HEK293T (cell line): Measurements from ENCODE around the gene MRPL48.

Experiments used
- CTCF ChIA-PET: fragments of 350-600 bp; formaldehyde crosslinking; extraction: SDS; loops from one replicate; lab custom pipeline; 2021; ENCODE audit warnings: antibody characterized with exemption, inconsistent platforms; lab: Yijun Ruan, JAX
- POLR2A ChIA-PET: fragments of 350-600 bp; formaldehyde crosslinking; extraction: SDS; loops from one replicate; lab custom pipeline; 2020; ENCODE audit warnings: antibody characterized with exemption, inconsistent platforms; lab: Yijun Ruan, JAX
- DNase-seq: peaks from one replicate; pipeline ENCODE4 v3.0.0; 2012; ENCODE audit warnings: mixed read lengths; ENCODE audit errors: extremely low spot score
- ARNT ChIP-seq: fragments of 450-650 bp; IDR thresholded peaks from 2 replicates; pipeline ENCODE4 v1.6.1; 2017; ENCODE audit warnings: mild to moderate bottlenecking
- BHLHE40 ChIP-seq: fragments of 450-650 bp; IDR thresholded peaks from 2 replicates; pipeline ENCODE4 v1.6.1; 2016; ENCODE audit warnings: mild to moderate bottlenecking, moderate library complexity, borderline replicate concordance
- CTBP1 ChIP-seq: fragments of 450-650 bp; IDR thresholded peaks from 2 replicates; pipeline ENCODE4 v1.6.1; 2016; ENCODE audit warnings: borderline replicate concordance
- ELF4 ChIP-seq: fragments of 450-650 bp; IDR thresholded peaks from 2 replicates; pipeline ENCODE4 v1.6.1; 2017; ENCODE audit warnings: antibody characterized with exemption
- FOXA1 ChIP-seq: fragments of 450-650 bp; IDR thresholded peaks from 2 replicates; pipeline ENCODE4 v1.6.1; 2016; ENCODE audit warnings: mild to moderate bottlenecking
- FOXK2 ChIP-seq: fragments of 450-650 bp; IDR thresholded peaks from 2 replicates; pipeline ENCODE4 v1.6.1; 2016; ENCODE audit warnings: mild to moderate bottlenecking
- FOXM1 ChIP-seq: fragments of 450-650 bp; IDR thresholded peaks from 2 replicates; pipeline ENCODE4 v1.6.1; 2017; ENCODE audit warnings: mild to moderate bottlenecking, borderline replicate concordance
- HDGF ChIP-seq: fragments of 450-650 bp; IDR thresholded peaks from 2 replicates; pipeline ENCODE4 v1.6.1; 2017; ENCODE audit warnings: antibody characterized with exemption, borderline replicate concordance
- L3MBTL2 ChIP-seq: fragments of 450-650 bp; conservative IDR thresholded peaks from 2 replicates; pipeline ENCODE4 v1.6.1; 2016; ENCODE audit warnings: mild to moderate bottlenecking
- LEF1 ChIP-seq: fragments of 450-650 bp; IDR thresholded peaks from 2 replicates; pipeline ENCODE4 v1.6.1; 2017; ENCODE audit warnings: mild to moderate bottlenecking, borderline replicate concordance
- NFRKB ChIP-seq: fragments of 450-650 bp; IDR thresholded peaks from 2 replicates; pipeline ENCODE4 v1.6.1; 2016; ENCODE audit warnings: mild to moderate bottlenecking, moderate library complexity
- PKNOX1 ChIP-seq: fragments of 450-650 bp; IDR thresholded peaks from 2 replicates; pipeline ENCODE4 v1.6.1; 2016
- SP1 ChIP-seq: fragments of 450-650 bp; IDR thresholded peaks from 2 replicates; pipeline ENCODE4 v1.6.1; 2017
- SUZ12 ChIP-seq: fragments of 450-650 bp; IDR thresholded peaks from 2 replicates; pipeline ENCODE4 v1.6.1; 2016; ENCODE audit warnings: mild to moderate bottlenecking
- TARDBP ChIP-seq: fragments of 450-650 bp; IDR thresholded peaks from 2 replicates; pipeline ENCODE4 v1.6.1; 2016
- ZNF384 ChIP-seq: fragments of 450-650 bp; IDR thresholded peaks from 2 replicates; pipeline ENCODE4 v1.6.1; 2016

The MRPL48 gene

GRCh38 chr11:73787643-73788558, at the start of gene MRPL48:
MRPL48 (plus strand) TSS chr11:73787874; CDS start chr11:73787972, 98 bp downstream.
- CTCF ChIA-PET = interaction anchor here (0.9 kb wide), 1 partner anchor 20 kb away, joined by 3 read pairs; no protein-coding TSS in a partner anchor
- POLR2A ChIA-PET = interaction anchor here (0.6 to 2.6 kb wide), 17 partner anchors 8 to 94 kb away, joined by 3 to 39 read pairs (median 4); partner anchors contain the start of genes COA4, PAAF1 and RAB6A
- TF ChIP-seq LEF1 (no peak), TARDBP (peak; percentile 85), PKNOX1 (no peak), ZNF384 (peak; percentile 64; the same call in 1 of the 2 replicates), NFRKB (peak; percentile 89), SUZ12 (no peak), L3MBTL2 (peak; percentile 74), FOXK2 (no peak), ELF4 (peak; percentile 70), CTBP1 (peak; percentile 92), SP1 (no peak), ARNT (peak; percentile 88), FOXM1 (no peak)
- DNase-seq = peak; percentile 91

DNA sequence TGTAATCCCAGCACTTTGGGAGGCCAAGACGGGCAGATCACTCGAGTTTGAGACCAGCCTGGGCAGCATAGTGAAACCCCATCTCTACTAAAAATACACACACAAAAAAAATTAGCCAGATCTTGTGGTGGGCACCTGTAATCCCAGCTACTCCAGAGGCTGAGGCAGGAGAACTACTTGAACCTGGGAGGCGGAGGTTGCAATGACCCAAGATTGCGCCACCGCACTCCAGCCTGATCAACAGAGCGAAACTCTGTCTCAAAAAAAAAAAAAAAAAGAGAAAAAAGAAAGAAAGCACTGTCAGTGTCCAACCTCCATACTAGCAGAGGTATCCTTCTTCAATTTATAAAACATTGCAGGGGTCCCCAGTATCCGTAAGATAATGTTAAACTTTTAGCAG, 44.6 kb upstream of the MRPL48 start:
- CTCF ChIA-PET = interaction anchor here (0.6 to 1.4 kb wide), 2 partner anchors 20 to 392 kb away, joined by 3 read pairs; no protein-coding TSS in a partner anchor
- TF ChIP-seq HDGF (no peak), PKNOX1 (no peak), BHLHE40 (no peak), FOXA1 (no peak), ZNF384 (no peak), FOXM1 (no peak), TARDBP (no peak), ELF4 (no peak), LEF1 (no peak), NFRKB (no peak), FOXK2 (no peak), SP1 (no peak)
- DNase-seq = no peak
- POLR2A ChIA-PET = no interaction called here

- no peak for DNase-seq
- TF ChIP-seq L3MBTL2 (no peak), SP1 (no peak), SUZ12 (no peak), ARNT (no peak), ELF4 (no peak), FOXK2 (no peak)
- CTCF ChIA-PET = interaction anchor here (1.1 kb wide), 1 partner anchor 17 kb away, joined by 3 read pairs; no protein-coding TSS in a partner anchor
- POLR2A ChIA-PET = interaction anchor here (1.0 to 1.7 kb wide), 2 partner anchors 33 to 42 kb away, joined by 3 to 6 read pairs; no protein-coding TSS in a partner anchor
These were observed 41.0 kb upstream of the MRPL48 start for GRCh38 chr11:73746701-73747100.

GRCh38 chr11:73747762-73748161, 39.9 kb upstream of the MRPL48 start:
- no peak for DNase-seq
- ChIA-PET POLR2A (interaction anchor here (1.7 kb wide), 1 partner anchor 41 kb away, joined by 6 read pairs; no protein-coding TSS in a partner anchor), CTCF (no interaction called here)
- TF ChIP-seq FOXM1 (no peak), HDGF (no peak)

- TF ChIP-seq BHLHE40 (no peak), CTBP1 (no peak), ZNF384 (no peak), FOXM1 (no peak), FOXK2 (no peak), TARDBP (no peak), PKNOX1 (no peak), SUZ12 (no peak), ARNT (no peak), ELF4 (no peak), HDGF (no peak), L3MBTL2 (no peak), LEF1 (no peak), SP1 (no peak)
- ChIA-PET POLR2A (interaction anchor here (1.7 kb wide), 1 partner anchor 40 kb away, joined by 6 read pairs; no protein-coding TSS in a partner anchor), CTCF (no interaction called here)
- no peak for DNase-seq
These were observed 39.4 kb upstream of the MRPL48 start for GRCh38 chr11:73748300-73748699.

DNA sequence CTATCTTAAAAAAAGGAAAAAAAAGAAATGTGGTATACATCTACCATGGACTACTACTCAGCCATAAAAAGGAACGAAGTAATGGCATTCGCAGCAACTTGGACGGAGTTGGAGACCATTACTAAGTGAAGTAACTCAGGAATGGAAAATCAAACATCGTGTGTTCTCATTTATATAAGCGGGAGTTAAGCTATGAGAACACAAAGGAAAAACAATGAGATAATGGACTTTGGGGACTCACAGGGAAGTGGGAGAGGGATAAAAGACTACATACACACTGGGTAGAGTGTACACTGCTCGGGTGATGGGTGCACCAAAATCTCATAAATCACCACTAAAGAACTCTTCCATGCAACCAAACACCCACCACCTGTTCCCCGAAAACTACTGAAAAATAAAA, 38.6 kb upstream of the MRPL48 start:
- ChIA-PET POLR2A (interaction anchor here (1.5 kb wide), 1 partner anchor 12 kb away, joined by 6 read pairs; the partner anchor contains the start of gene RAB6A), CTCF (interaction anchor here (1.1 kb wide), 1 partner anchor 11 kb away, joined by 3 read pairs; the partner anchor contains the start of gene RAB6A)
- DNase-seq = no peak
- TF ChIP-seq FOXA1 (no peak), SP1 (no peak), LEF1 (no peak), ZNF384 (no peak), PKNOX1 (no peak), CTBP1 (no peak), SUZ12 (no peak), FOXM1 (no peak), NFRKB (no peak), ELF4 (no peak), L3MBTL2 (no peak), BHLHE40 (no peak), TARDBP (no peak), HDGF (no peak), FOXK2 (no peak), ARNT (no peak)
